ENCODE data around the gene SIGLEC11. TPM values are rescaled to one million over a fixed set of nuclear protein-coding genes. Genes with fewer than 3 reads are reported as not detected.

The SIGLEC11 gene
- total and polyA plus RNA-seq, 12 donors, result 0.11 to 1.7 (median 0.42) TPM; not detected in 1

DNA sequence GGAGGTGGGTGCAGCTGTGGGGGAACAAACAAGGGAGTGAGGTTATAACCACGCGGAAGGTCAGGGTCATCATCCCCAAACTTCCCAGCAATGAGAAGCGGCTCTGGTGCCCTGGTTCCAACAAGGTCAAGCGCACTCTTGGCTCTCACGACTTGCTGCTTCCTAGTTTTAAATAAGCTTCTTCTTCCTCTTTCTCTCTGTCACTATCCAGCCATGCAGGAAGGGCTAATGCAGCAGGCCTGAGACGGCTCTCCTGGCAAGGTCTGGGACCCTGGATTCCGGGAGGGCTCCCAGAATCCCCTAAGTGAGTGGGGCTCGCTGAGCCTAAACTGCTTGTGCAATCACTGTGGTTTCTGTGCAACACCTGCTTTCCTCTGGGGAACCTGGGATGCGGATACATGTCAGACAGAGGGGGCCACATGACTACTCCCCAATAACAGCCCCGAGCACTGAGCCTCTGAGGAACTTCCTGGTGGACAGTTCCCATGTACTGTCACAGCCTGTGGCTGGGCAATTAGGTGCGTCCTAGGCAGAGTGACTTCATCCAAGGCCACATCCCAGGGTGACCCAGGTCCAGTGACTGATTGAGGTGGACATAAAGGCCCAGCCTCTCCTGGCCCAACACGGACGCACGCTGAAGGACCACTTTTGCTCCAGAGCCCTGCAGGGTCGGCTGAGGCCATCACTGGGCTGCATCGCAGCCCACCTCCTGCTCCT, 40.0 kb upstream of the SIGLEC11 start:
- 87 to 90% methylated on average over 16 of the region's 16 CpGs for WGBS, 2 donors
- no peaks in the 10 kb centered on the region for H3K27me3 ChIP-seq
- intact Hi-C loops (cut with DNase I), result no loop called here
- ATAC-seq (no peak), DNase-seq (no peak)
- H3K9me3 ChIP-seq, result no peaks in the 10 kb centered on the region
- H3K36me3 ChIP-seq, result peaks cover 4 to 100% (median 46%) of the 10 kb centered on the region in 9 donors
- TF ChIP-seq, protein P1, sequence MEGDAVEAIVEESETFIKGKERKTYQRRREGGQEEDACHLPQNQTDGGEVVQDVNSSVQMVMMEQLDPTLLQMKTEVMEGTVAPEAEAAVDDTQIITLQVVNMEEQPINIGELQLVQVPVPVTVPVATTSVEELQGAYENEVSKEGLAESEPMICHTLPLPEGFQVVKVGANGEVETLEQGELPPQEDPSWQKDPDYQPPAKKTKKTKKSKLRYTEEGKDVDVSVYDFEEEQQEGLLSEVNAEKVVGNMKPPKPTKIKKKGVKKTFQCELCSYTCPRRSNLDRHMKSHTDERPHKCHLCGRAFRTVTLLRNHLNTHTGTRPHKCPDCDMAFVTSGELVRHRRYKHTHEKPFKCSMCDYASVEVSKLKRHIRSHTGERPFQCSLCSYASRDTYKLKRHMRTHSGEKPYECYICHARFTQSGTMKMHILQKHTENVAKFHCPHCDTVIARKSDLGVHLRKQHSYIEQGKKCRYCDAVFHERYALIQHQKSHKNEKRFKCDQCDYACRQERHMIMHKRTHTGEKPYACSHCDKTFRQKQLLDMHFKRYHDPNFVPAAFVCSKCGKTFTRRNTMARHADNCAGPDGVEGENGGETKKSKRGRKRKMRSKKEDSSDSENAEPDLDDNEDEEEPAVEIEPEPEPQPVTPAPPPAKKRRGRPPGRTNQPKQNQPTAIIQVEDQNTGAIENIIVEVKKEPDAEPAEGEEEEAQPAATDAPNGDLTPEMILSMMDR (IDR thresholded peaks at IDR 0.05), result no peak
- H3K27ac ChIP-seq, result no peak overlapping the region
- peaks cover 0 to 19% (median 8%) of the 10 kb centered on the region in 9 donors for H3K4me1 ChIP-seq
- H3K4me3 ChIP-seq, result no peak overlapping the region

DNA sequence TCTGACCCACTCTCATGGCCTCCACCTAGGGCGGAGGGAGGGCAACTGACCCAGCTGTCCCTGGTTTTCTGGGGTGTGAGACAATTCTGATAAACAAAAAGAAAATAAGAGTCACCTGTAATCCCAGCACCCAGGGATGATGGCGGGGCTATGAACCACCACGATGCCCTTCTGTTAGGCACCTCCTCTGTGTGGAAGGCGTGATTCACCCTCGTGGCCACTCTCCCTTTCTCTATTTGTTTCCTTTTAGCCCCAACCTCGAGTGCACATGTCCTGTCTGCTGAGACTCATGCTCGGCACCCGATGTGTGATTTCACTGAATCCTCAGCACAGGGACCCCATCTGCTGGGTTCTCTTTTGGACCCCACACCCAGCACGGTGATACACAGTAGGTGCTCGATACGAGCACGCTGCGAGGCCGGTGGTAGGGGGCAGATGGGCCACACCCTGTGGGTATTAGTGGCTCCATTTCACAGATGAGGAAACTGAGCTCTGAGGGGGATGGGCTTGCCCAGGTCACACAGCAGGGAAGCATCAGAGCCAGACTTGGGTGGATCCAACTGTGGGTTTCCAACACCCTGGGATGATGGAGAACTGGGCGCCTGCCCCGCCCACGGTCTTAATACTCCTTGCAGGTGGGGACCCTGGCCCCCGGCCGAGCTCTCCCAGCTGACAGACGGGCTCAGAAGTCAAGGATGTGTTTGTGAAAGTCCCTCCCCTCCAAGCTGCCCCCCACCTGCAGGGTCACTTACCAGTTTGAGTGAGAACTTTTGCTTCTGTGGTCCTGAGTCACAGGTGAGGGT, 39.3 kb upstream of the SIGLEC11 start:
- peaks cover 0 to 19% (median 8%) of the 10 kb centered on the region in 9 donors for H3K4me1 ChIP-seq
- H3K9me3 ChIP-seq, result no peaks in the 10 kb centered on the region
- H3K36me3 ChIP-seq, result peaks cover 4 to 100% (median 45%) of the 10 kb centered on the region in 9 donors
- no peak overlapping the region for H3K27ac ChIP-seq
- no peaks in the 10 kb centered on the region for H3K27me3 ChIP-seq
- TF ChIP-seq, protein P1 (IDR thresholded peaks at IDR 0.05), result no peak
- WGBS, 2 donors, result 93 to 94% methylated on average over 20 of the region's 20 CpGs
- intact Hi-C loops (cut with DNase I), result no loop called here
- H3K4me3 ChIP-seq, result no peak overlapping the region
- DNase-seq, result no peak
- ATAC-seq, result peak in 1 of 8 donors; percentile 6

DNA sequence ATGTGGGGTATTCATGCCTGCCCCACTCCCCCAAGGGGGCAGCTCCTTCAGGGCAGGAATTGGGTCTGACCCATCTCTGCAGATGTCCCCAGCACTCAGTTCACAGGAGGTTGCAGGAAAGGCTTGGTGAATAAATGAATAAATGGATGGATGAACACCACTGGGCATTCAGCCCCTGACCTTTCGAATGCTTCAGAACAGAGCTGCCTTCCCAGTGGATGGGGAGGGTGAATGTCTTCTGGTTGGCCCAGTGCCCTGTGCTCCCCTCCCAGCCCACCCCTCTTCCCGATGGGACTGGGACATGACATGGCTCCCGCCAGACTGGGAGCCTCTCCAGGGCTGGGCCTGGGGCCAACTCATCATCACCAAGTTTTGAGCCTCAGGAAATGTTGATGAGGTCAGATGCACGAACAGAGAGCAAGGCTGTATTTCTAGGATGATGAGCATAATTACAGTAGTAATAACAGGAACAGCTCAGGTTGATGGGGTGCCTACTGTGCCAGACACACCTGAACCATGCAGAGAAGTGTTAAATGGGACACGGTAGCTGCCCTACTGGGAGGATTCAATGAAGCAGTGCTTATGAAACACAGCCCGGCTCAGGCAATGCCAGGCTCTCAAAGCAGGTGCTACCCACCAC, 38.5 kb upstream of the SIGLEC11 start:
- Histone ChIP-seq H3K9me3 (no peaks in the 10 kb centered on the region), H3K27ac (no peak overlapping the region), H3K4me1 (peaks cover 0 to 18% (median 6%) of the 10 kb centered on the region in 9 donors), H3K36me3 (peaks cover 0 to 100% (median 49%) of the 10 kb centered on the region in 9 donors), H3K27me3 (no peaks in the 10 kb centered on the region), H3K4me3 (no peak overlapping the region)
- peak in 1 of 8 donors; percentile 27 for ATAC-seq
- intact Hi-C loops (cut with DNase I), result no loop called here
- no peak for DNase-seq
- WGBS, 2 donors, result 39 to 40% methylated on average over 6 of the region's 6 CpGs
- TF ChIP-seq, protein P1 (IDR thresholded peaks at IDR 0.05), result no peak

DNA sequence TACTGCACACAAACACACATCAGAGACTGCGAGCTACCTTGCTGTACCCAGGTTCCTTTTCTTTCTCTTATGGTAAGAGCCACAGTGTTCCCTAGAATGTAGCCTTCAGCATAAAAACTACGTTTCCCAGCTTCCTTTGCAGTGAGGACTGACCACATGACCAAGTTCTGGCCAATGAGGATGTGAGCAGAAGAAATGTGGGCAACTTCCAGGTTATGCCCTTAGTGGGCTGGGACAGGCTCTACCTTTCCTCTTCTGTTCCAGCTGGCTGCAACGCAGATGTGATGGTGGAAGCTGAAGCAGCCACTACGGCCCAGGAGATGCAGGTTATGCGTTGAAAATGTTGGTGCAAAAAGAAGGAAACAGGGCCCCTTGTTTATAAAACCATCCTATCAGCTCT, 36.7 kb upstream of the SIGLEC11 start:
- Histone ChIP-seq H3K27ac (no peak overlapping the region), H3K9me3 (peaks cover 0 to 3% (median 0%) of the 10 kb centered on the region in 11 donors), H3K4me3 (no peak overlapping the region), H3K4me1 (peaks cover 0 to 8% (median 0%) of the 10 kb centered on the region in 9 donors), H3K36me3 (peaks cover 0 to 100% (median 61%) of the 10 kb centered on the region in 9 donors), H3K27me3 (no peaks in the 10 kb centered on the region)
- intact Hi-C loops (cut with DNase I), result no loop called here
- ATAC-seq (peak in 1 of 8 donors; percentile 43), DNase-seq (no peak)
- WGBS, 2 donors, result 70 to 83% methylated on average over 5 of the region's 5 CpGs
- TF ChIP-seq, protein P1 (IDR thresholded peaks at IDR 0.05), result no peak

Data from heart right ventricle (tissue), 16 donors.